HEK293 (cell line): ENCODE results near the gene MYADML2.

ENCODE experiments used
- CTCF ChIA-PET: fragments of 350-600 bp; formaldehyde crosslinking; extraction: SDS; loops from one replicate; lab custom pipeline; 2021; ENCODE audit warnings: antibody characterized with exemption; lab: Yijun Ruan, JAX
- POLR2A ChIA-PET: fragments of 300-600 bp; formaldehyde crosslinking; extraction: SDS; loops from one replicate; lab custom pipeline; 2020; ENCODE audit warnings: antibody characterized with exemption, inconsistent platforms; lab: Yijun Ruan, JAX
- H3K27ac ChIP-seq: fragments of 200-500 bp; sonication (Bioruptor generic); 2 replicates; pipeline ENCODE4 v1.5.1; 2014; ENCODE audit warnings: low read depth, low read length, control low read depth, inconsistent platforms; ENCODE audit errors: extremely low read depth
- H3K36me3 ChIP-seq, 2 experiments: fragments of 200-500 bp in 1 of 2; sonication (Bioruptor generic) in 1 of 2; 1 replicate in 1 of 2; 2 replicates in 1 of 2; pipeline ENCODE4 v1.5.1; 2014 to 2017; ENCODE audit warnings: inconsistent platforms in 2 of 2, low read length in 2 of 2; ENCODE audit not compliant: control insufficient read depth in 2 of 2, insufficient read depth in 1 of 2
- H3K4me1 ChIP-seq: fragments of 200-500 bp; sonication (Bioruptor generic); 2 replicates; pipeline ENCODE4 v1.5.1; 2014; ENCODE audit warnings: mild to moderate bottlenecking, low read length, inconsistent platforms; ENCODE audit not compliant: control insufficient read depth, insufficient read depth
- H3K4me3 ChIP-seq: 2 replicates; pipeline ENCODE4 v1.5.1; 2011; ENCODE audit warnings: low read depth, mild to moderate bottlenecking, control low read depth, low read length, moderate library complexity
- H3K9me3 ChIP-seq: fragments of 200-500 bp; sonication (Bioruptor generic); 2 replicates; pipeline ENCODE4 v1.5.1; 2014; ENCODE audit warnings: low read depth, low read length, inconsistent platforms; ENCODE audit not compliant: control insufficient read depth, insufficient read depth
- KLF8 ChIP-seq: fragments of 450-650 bp; formaldehyde crosslinking; IDR thresholded peaks from 2 replicates; pipeline ENCODE4 v1.5.1; 2016; ENCODE audit warnings: missing biosample characterization, missing genetic modification characterization
- ZBTB20 ChIP-seq: fragments of 450-650 bp; formaldehyde crosslinking; IDR thresholded peaks from 2 replicates; pipeline ENCODE4 v1.5.1; 2016; ENCODE audit warnings: missing biosample characterization, missing genetic modification characterization
- ZBTB21 ChIP-seq: fragments of 450-650 bp; formaldehyde crosslinking; IDR thresholded peaks from 2 replicates; pipeline ENCODE4 v1.5.1; 2017; ENCODE audit warnings: missing biosample characterization, missing genetic modification characterization
- ZNF169 ChIP-seq: fragments of 450-650 bp; formaldehyde crosslinking; IDR thresholded peaks from 2 replicates; pipeline ENCODE4 v1.5.1; 2016; ENCODE audit warnings: missing biosample characterization, missing genetic modification characterization
- ZNF324 ChIP-seq: fragments of 450-650 bp; formaldehyde crosslinking; IDR thresholded peaks from 2 replicates; pipeline ENCODE4 v1.5.1; 2016; ENCODE audit warnings: missing biosample characterization, missing genetic modification characterization
- ZNF391 ChIP-seq: fragments of 450-650 bp; formaldehyde crosslinking; IDR thresholded peaks from 2 replicates; pipeline ENCODE4 v1.5.1; 2016; ENCODE audit warnings: low read depth, missing biosample characterization, missing genetic modification characterization, borderline replicate concordance
- ZNF664 ChIP-seq: fragments of 450-650 bp; formaldehyde crosslinking; IDR thresholded peaks from 2 replicates; pipeline ENCODE4 v1.5.1; 2016; ENCODE audit warnings: missing biosample characterization, missing genetic modification characterization
- ZNF777 ChIP-seq: fragments of 450-650 bp; formaldehyde crosslinking; IDR thresholded peaks from 2 replicates; pipeline ENCODE4 v1.5.1; 2017; ENCODE audit warnings: missing biosample characterization, missing genetic modification characterization, borderline replicate concordance
- ZNF791 ChIP-seq: fragments of 450-650 bp; formaldehyde crosslinking; IDR thresholded peaks from 2 replicates; pipeline ENCODE4 v1.5.1; 2016; ENCODE audit warnings: missing biosample characterization, missing genetic modification characterization
- TF ChIP-seq, protein P1 (sequence below): fragments of 450-650 bp; formaldehyde crosslinking; IDR thresholded peaks from 2 replicates; pipeline ENCODE4 v1.5.1; 2016; ENCODE audit warnings: missing biosample characterization, missing genetic modification characterization
- TF ChIP-seq, protein P2 (sequence below): fragments of 450-650 bp; formaldehyde crosslinking; IDR thresholded peaks from 2 replicates; pipeline ENCODE4 v1.5.1; 2016; ENCODE audit warnings: missing biosample characterization, missing genetic modification characterization
- TF ChIP-seq, protein P3 (sequence below): fragments of 450-650 bp; formaldehyde crosslinking; IDR thresholded peaks from 2 replicates; pipeline ENCODE4 v1.5.1; 2016; ENCODE audit warnings: missing biosample characterization, missing genetic modification characterization, borderline replicate concordance
- TF ChIP-seq, protein P4 (sequence below): fragments of 450-650 bp; formaldehyde crosslinking; IDR thresholded peaks from 2 replicates; pipeline ENCODE4 v1.5.1; 2016; ENCODE audit warnings: missing biosample characterization, missing genetic modification characterization
- TF ChIP-seq, protein P5 (sequence below): fragments of 450-650 bp; formaldehyde crosslinking; IDR thresholded peaks from 2 replicates; pipeline ENCODE4 v1.5.1; 2016; ENCODE audit warnings: missing biosample characterization, missing genetic modification characterization
- TF ChIP-seq, protein P6 (sequence below): IDR thresholded peaks from 2 replicates; pipeline ENCODE4 v1.6.1; 2011; ENCODE audit warnings: mild to moderate bottlenecking, low read depth, low read length, borderline replicate concordance

Gene MYADML2

DNA sequence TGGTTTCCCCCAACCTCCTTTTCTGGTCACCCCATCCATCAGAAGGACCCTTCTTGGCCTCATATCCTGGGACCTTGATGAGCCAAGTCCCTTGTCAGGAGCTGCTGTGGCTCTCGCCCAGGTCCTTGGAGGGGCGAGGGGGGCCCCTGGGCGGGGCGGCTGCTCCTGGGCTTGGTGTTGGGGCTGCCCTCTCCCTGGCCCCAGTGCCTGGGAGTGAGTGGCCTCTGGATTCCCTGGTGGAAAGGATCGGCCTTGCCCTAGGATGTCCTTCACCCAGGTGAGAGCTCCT, 20.2 kb upstream of the MYADML2 start:
- Histone ChIP-seq H3K4me3 (no peak overlapping the region), H3K36me3 (no peaks in the 10 kb centered on the region), H3K9me3 (no peaks in the 10 kb centered on the region), H3K4me1 (no peaks in the 10 kb centered on the region), H3K27ac (no peak overlapping the region)
- POLR2A ChIA-PET, result interaction anchor here (0.5 to 1.4 kb wide), 4 partner anchors 17 to 39 kb away, joined by 3 to 10 read pairs (median 4); partner anchors contain the start of gene MAFG
- TF ChIP-seq, protein P1, sequence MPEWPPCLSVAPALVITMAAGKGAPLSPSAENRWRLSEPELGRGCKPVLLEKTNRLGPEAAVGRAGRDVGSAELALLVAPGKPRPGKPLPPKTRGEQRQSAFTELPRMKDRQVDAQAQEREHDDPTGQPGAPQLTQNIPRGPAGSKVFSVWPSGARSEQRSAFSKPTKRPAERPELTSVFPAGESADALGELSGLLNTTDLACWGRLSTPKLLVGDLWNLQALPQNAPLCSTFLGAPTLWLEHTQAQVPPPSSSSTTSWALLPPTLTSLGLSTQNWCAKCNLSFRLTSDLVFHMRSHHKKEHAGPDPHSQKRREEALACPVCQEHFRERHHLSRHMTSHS (tag by site-specific recombination), result no peak
- TF ChIP-seq ZNF324 (tag by site-specific recombination) (no peak), ZBTB20 (tag by site-specific recombination) (no peak), ZNF777 (tag by site-specific recombination) (no peak), ZNF791 (tag by site-specific recombination) (no peak), ZBTB21 (tag by site-specific recombination) (no peak), KLF8 (no peak), ZNF664 (tag by site-specific recombination) (no peak), ZNF391 (no peak), ZNF169 (tag by site-specific recombination) (no peak)
- TF ChIP-seq, protein P2, sequence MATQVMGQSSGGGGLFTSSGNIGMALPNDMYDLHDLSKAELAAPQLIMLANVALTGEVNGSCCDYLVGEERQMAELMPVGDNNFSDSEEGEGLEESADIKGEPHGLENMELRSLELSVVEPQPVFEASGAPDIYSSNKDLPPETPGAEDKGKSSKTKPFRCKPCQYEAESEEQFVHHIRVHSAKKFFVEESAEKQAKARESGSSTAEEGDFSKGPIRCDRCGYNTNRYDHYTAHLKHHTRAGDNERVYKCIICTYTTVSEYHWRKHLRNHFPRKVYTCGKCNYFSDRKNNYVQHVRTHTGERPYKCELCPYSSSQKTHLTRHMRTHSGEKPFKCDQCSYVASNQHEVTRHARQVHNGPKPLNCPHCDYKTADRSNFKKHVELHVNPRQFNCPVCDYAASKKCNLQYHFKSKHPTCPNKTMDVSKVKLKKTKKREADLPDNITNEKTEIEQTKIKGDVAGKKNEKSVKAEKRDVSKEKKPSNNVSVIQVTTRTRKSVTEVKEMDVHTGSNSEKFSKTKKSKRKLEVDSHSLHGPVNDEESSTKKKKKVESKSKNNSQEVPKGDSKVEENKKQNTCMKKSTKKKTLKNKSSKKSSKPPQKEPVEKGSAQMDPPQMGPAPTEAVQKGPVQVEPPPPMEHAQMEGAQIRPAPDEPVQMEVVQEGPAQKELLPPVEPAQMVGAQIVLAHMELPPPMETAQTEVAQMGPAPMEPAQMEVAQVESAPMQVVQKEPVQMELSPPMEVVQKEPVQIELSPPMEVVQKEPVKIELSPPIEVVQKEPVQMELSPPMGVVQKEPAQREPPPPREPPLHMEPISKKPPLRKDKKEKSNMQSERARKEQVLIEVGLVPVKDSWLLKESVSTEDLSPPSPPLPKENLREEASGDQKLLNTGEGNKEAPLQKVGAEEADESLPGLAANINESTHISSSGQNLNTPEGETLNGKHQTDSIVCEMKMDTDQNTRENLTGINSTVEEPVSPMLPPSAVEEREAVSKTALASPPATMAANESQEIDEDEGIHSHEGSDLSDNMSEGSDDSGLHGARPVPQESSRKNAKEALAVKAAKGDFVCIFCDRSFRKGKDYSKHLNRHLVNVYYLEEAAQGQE (tag by site-specific recombination), result no peak
- TF ChIP-seq, protein P3, sequence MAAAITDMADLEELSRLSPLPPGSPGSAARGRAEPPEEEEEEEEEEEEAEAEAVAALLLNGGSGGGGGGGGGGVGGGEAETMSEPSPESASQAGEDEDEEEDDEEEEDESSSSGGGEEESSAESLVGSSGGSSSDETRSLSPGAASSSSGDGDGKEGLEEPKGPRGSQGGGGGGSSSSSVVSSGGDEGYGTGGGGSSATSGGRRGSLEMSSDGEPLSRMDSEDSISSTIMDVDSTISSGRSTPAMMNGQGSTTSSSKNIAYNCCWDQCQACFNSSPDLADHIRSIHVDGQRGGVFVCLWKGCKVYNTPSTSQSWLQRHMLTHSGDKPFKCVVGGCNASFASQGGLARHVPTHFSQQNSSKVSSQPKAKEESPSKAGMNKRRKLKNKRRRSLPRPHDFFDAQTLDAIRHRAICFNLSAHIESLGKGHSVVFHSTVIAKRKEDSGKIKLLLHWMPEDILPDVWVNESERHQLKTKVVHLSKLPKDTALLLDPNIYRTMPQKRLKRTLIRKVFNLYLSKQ (tag by site-specific recombination), result no peak
- TF ChIP-seq, protein P4, sequence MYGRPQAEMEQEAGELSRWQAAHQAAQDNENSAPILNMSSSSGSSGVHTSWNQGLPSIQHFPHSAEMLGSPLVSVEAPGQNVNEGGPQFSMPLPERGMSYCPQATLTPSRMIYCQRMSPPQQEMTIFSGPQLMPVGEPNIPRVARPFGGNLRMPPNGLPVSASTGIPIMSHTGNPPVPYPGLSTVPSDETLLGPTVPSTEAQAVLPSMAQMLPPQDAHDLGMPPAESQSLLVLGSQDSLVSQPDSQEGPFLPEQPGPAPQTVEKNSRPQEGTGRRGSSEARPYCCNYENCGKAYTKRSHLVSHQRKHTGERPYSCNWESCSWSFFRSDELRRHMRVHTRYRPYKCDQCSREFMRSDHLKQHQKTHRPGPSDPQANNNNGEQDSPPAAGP (tag by site-specific recombination), result no peak
- TF ChIP-seq, protein P5, sequence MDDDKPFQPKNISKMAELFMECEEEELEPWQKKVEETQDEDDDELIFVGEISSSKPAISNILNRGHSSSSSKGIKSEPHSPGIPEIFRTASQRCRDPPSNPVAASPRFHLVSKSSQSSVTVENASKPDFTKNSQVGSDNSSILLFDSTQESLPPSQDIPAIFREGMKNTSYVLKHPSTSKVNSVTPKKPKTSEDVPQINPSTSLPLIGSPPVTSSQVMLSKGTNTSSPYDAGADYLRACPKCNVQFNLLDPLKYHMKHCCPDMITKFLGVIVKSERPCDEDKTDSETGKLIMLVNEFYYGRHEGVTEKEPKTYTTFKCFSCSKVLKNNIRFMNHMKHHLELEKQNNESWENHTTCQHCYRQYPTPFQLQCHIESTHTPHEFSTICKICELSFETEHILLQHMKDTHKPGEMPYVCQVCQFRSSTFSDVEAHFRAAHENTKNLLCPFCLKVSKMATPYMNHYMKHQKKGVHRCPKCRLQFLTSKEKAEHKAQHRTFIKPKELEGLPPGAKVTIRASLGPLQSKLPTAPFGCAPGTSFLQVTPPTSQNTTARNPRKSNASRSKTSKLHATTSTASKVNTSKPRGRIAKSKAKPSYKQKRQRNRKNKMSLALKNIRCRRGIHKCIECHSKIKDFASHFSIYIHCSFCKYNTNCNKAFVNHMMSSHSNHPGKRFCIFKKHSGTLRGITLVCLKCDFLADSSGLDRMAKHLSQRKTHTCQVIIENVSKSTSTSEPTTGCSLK (tag by site-specific recombination), result no peak
- TF ChIP-seq, protein P6, sequence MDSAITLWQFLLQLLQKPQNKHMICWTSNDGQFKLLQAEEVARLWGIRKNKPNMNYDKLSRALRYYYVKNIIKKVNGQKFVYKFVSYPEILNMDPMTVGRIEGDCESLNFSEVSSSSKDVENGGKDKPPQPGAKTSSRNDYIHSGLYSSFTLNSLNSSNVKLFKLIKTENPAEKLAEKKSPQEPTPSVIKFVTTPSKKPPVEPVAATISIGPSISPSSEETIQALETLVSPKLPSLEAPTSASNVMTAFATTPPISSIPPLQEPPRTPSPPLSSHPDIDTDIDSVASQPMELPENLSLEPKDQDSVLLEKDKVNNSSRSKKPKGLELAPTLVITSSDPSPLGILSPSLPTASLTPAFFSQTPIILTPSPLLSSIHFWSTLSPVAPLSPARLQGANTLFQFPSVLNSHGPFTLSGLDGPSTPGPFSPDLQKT, result no peak
- CTCF ChIA-PET, result interaction anchor here (0.6 to 1.7 kb wide), 3 partner anchors 52 to 675 kb away, joined by 3 to 9 read pairs (median 4); no protein-coding TSS in a partner anchor
